Karpas-422 (cell line): ENCODE data around the gene KIF19. TPM values are rescaled to one million over a fixed set of nuclear protein-coding genes. Genes with fewer than 3 reads are reported as not detected.

Experiments used
- DNase-seq: peaks from one replicate; pipeline ENCODE4 v3.0.0-alpha.2; 2015
- H2AFZ ChIP-seq: fragments of 200-600 bp; sonication (generic); 2 replicates; pipeline ENCODE4 v1.6.1; 2014; ENCODE audit warnings: antibody characterized with exemption, low read length, mixed read lengths
- H3K27ac ChIP-seq: fragments of 200-600 bp; sonication (generic); 2 replicates; pipeline ENCODE4 v1.5.1; 2014; ENCODE audit warnings: mild to moderate bottlenecking, low read length, moderate library complexity
- H3K27me3 ChIP-seq: fragments of 200-600 bp; sonication (generic); 2 replicates; pipeline ENCODE4 v1.6.1; 2014; ENCODE audit warnings: low read length, mixed read lengths
- H3K36me3 ChIP-seq: fragments of 200-600 bp; sonication (generic); 2 replicates; pipeline ENCODE4 v1.6.1; 2014; ENCODE audit warnings: low read length, mixed read lengths; ENCODE audit not compliant: insufficient read depth
- H3K4me1 ChIP-seq: fragments of 200-600 bp; sonication (generic); 2 replicates; pipeline ENCODE4 v1.6.1; 2014; ENCODE audit warnings: mild to moderate bottlenecking, low read length, mixed read lengths
- H3K4me2 ChIP-seq: fragments of 200-600 bp; sonication (generic); 2 replicates; pipeline ENCODE4 v1.6.1; 2014; ENCODE audit warnings: low read length, low read depth, mild to moderate bottlenecking; ENCODE audit not compliant: poor library complexity, severe bottlenecking
- H3K4me3 ChIP-seq: fragments of 200-600 bp; sonication (generic); 2 replicates; pipeline ENCODE4 v1.5.1; 2014; ENCODE audit warnings: mild to moderate bottlenecking, antibody characterized with exemption, low read length, mixed read lengths
- H3K79me2 ChIP-seq: fragments of 200-600 bp; sonication (generic); 2 replicates; pipeline ENCODE4 v1.6.1; 2014; ENCODE audit warnings: mild to moderate bottlenecking, low read length, mixed read lengths
- H3K9ac ChIP-seq: fragments of 200-600 bp; sonication (generic); 2 replicates; pipeline ENCODE4 v1.6.0; 2014; ENCODE audit warnings: low read length
- H3K9me2 ChIP-seq: fragments of 200-600 bp; sonication (generic), shearing (Covaris generic); replicated peaks from 2 replicates; pipeline ENCODE4 v1.6.0; 2014; ENCODE audit warnings: mild to moderate bottlenecking, low read length, moderate library complexity; ENCODE audit not compliant: insufficient read depth
- H3K9me3 ChIP-seq: fragments of 300-700, 200-600 bp; sonication (generic); 2 replicates; pipeline ENCODE4 v1.6.1; 2014; ENCODE audit warnings: low read length, mixed read lengths
- H4K20me1 ChIP-seq: fragments of 200-600 bp; sonication (generic); 2 replicates; pipeline ENCODE4 v1.6.1; 2014; ENCODE audit warnings: mild to moderate bottlenecking, antibody characterized with exemption, low read length, low read depth; ENCODE audit not compliant: insufficient read depth
- total RNA-seq: library from RNA; depleted of rRNA; stranded (reverse); fragments of >200 nt; shearing (Covaris generic); gene quantifications from 2 replicates; pipeline ENCODE4 v1.2.3, GENCODE V29; 2014; ENCODE audit warnings: low replicate concordance

The KIF19 gene
- total RNA-seq, 1 experiment from 2014 or later = not detected

GRCh38 chr17:74389084-74389753 is 63.2 kb downstream of the KIF19 start:
- no peak overlapping the region for H3K4me3 ChIP-seq
- H3K79me2 ChIP-seq = no peaks in the 10 kb centered on the region
- H3K9me2 ChIP-seq = no peaks in the 10 kb centered on the region
- DNase-seq = no peak
- no peak overlapping the region for H3K4me2 ChIP-seq
- no peaks in the 10 kb centered on the region for H3K9me3 ChIP-seq
- no peaks in the 10 kb centered on the region for H3K36me3 ChIP-seq
- H2AFZ ChIP-seq = no peak overlapping the region
- H3K4me1 ChIP-seq = no peaks in the 10 kb centered on the region
- no peak overlapping the region for H3K9ac ChIP-seq
- no peaks in the 10 kb centered on the region for H4K20me1 ChIP-seq
- no peaks in the 10 kb centered on the region for H3K27me3 ChIP-seq
- no peak overlapping the region for H3K27ac ChIP-seq

- Histone ChIP-seq H3K4me1 (no peaks in the 10 kb centered on the region), H3K4me3 (no peak overlapping the region), H3K27me3 (no peaks in the 10 kb centered on the region), H3K9me2 (no peaks in the 10 kb centered on the region), H2AFZ (no peak overlapping the region), H3K27ac (no peak overlapping the region), H3K4me2 (no peak overlapping the region), H4K20me1 (no peaks in the 10 kb centered on the region), H3K9me3 (no peaks in the 10 kb centered on the region), H3K9ac (no peak overlapping the region), H3K79me2 (no peaks in the 10 kb centered on the region), H3K36me3 (no peaks in the 10 kb centered on the region)
- DNase-seq = no peak
Observed at GRCh38 chr17:74389937-74390679, 64.1 kb downstream of the KIF19 start.

GRCh38 chr17:74390680-74391653 is 64.9 kb downstream of the KIF19 start:
- no peak for DNase-seq
- no peak overlapping the region for H3K27ac ChIP-seq
- H3K9me3 ChIP-seq = no peaks in the 10 kb centered on the region
- H3K9me2 ChIP-seq = no peaks in the 10 kb centered on the region
- H3K36me3 ChIP-seq = no peaks in the 10 kb centered on the region
- H3K79me2 ChIP-seq = no peaks in the 10 kb centered on the region
- H3K9ac ChIP-seq = no peak overlapping the region
- H3K4me1 ChIP-seq = no peaks in the 10 kb centered on the region
- no peaks in the 10 kb centered on the region for H3K27me3 ChIP-seq
- H3K4me3 ChIP-seq = no peak overlapping the region
- H2AFZ ChIP-seq = no peak overlapping the region
- H3K4me2 ChIP-seq = no peak overlapping the region
- no peaks in the 10 kb centered on the region for H4K20me1 ChIP-seq

- Histone ChIP-seq H3K9me3 (no peaks in the 10 kb centered on the region), H3K36me3 (no peaks in the 10 kb centered on the region), H2AFZ (no peak overlapping the region), H3K79me2 (no peaks in the 10 kb centered on the region), H3K4me3 (no peak overlapping the region), H3K4me2 (no peak overlapping the region), H3K27ac (no peak overlapping the region), H4K20me1 (no peaks in the 10 kb centered on the region), H3K9me2 (no peaks in the 10 kb centered on the region), H3K9ac (no peak overlapping the region), H3K4me1 (no peaks in the 10 kb centered on the region), H3K27me3 (no peaks in the 10 kb centered on the region)
- no peak for DNase-seq
Observed at GRCh38 chr17:74391771-74392170, 65.7 kb downstream of the KIF19 start.

- no peak overlapping the region for H3K4me2 ChIP-seq
- H3K4me1 ChIP-seq = no peaks in the 10 kb centered on the region
- H3K9ac ChIP-seq = no peak overlapping the region
- no peaks in the 10 kb centered on the region for H4K20me1 ChIP-seq
- H3K4me3 ChIP-seq = no peak overlapping the region
- no peak overlapping the region for H3K27ac ChIP-seq
- no peaks in the 10 kb centered on the region for H3K79me2 ChIP-seq
- H3K27me3 ChIP-seq = no peaks in the 10 kb centered on the region
- peak; percentile 57 for DNase-seq
- H3K9me2 ChIP-seq = no peaks in the 10 kb centered on the region
- no peaks in the 10 kb centered on the region for H3K9me3 ChIP-seq
- H3K36me3 ChIP-seq = no peaks in the 10 kb centered on the region
- H2AFZ ChIP-seq = no peak overlapping the region
Observed at GRCh38 chr17:74392848-74393247, 66.8 kb downstream of the KIF19 start.

- Histone ChIP-seq H2AFZ (no peak overlapping the region), H4K20me1 (no peaks in the 10 kb centered on the region), H3K4me2 (no peak overlapping the region)
Observed at GRCh38 chr17:74393346-74393942, 67.4 kb downstream of the KIF19 start.

GRCh38 chr17:74394275-74394950 is 68.4 kb downstream of the KIF19 start:
- Histone ChIP-seq H4K20me1 (no peaks in the 10 kb centered on the region), H3K27me3 (no peaks in the 10 kb centered on the region), H3K9ac (no peak overlapping the region), H3K9me2 (no peaks in the 10 kb centered on the region), H3K4me1 (no peaks in the 10 kb centered on the region), H3K4me3 (no peak overlapping the region), H3K79me2 (no peaks in the 10 kb centered on the region), H3K36me3 (no peaks in the 10 kb centered on the region), H3K27ac (no peak overlapping the region), H2AFZ (no peak overlapping the region), H3K4me2 (no peak overlapping the region), H3K9me3 (no peaks in the 10 kb centered on the region)
- no peak for DNase-seq

More at GRCh38 chr17:74393346-74393942, 67.4 kb downstream of the KIF19 start:
- H3K9ac ChIP-seq = no peak overlapping the region
- no peaks in the 10 kb centered on the region for H3K9me3 ChIP-seq
- DNase-seq = no peak
- no peaks in the 10 kb centered on the region for H3K9me2 ChIP-seq
- H3K4me3 ChIP-seq = no peak overlapping the region
- no peak overlapping the region for H3K27ac ChIP-seq
- H3K27me3 ChIP-seq = no peaks in the 10 kb centered on the region
- no peaks in the 10 kb centered on the region for H3K36me3 ChIP-seq
- H3K79me2 ChIP-seq = no peaks in the 10 kb centered on the region
- no peaks in the 10 kb centered on the region for H3K4me1 ChIP-seq
